Activated CD8-positive, alpha-beta memory T cell treated with anti-CD3 and anti-CD28 coated beads for 4 hours (primary cell): Measurements from ENCODE around the gene MTHFD1L.
"Not testable (repeated sequence)": the region's sequence is repeated elsewhere in the genome, so short reads cannot be mapped to it uniquely, and the experiment has no call there.

Experiments used
- DNase-seq, 2 donors: peaks; one replicate each; pipeline ENCODE4 v3.0.0-alpha.2; 2020; ENCODE audit warnings: low read depth in 2 of 2

MTHFD1L gene

GRCh38 chr6:151067684-151068596 is 202.4 kb downstream of the MTHFD1L start:
- no peak for DNase-seq

- no peak for DNase-seq
Observed at GRCh38 chr6:151068761-151069312, 203.3 kb downstream of the MTHFD1L start.

GRCh38 chr6:151069641-151070040 is 204.1 kb downstream of the MTHFD1L start:
- no peak for DNase-seq

- DNase-seq, result no peak
Observed at GRCh38 chr6:151070631-151071051, 205.1 kb downstream of the MTHFD1L start.

- DNase-seq, result no peak
Observed at GRCh38 chr6:151071295-151071694, 205.8 kb downstream of the MTHFD1L start.

GRCh38 chr6:151073146-151073545 is 207.6 kb downstream of the MTHFD1L start:
- no peak for DNase-seq

GRCh38 chr6:151073701-151074100 is 208.2 kb downstream of the MTHFD1L start:
- DNase-seq, result no peak

- DNase-seq, result no peak
Observed at GRCh38 chr6:151075005-151075404, 209.5 kb downstream of the MTHFD1L start.

GRCh38 chr6:151075527-151075926 is 210.0 kb downstream of the MTHFD1L start:
- DNase-seq, result no peak

- no peak for DNase-seq
Observed at GRCh38 chr6:151075930-151076555, 210.5 kb downstream of the MTHFD1L start.

- no peak for DNase-seq
Observed at GRCh38 chr6:151078655-151079054, 213.2 kb downstream of the MTHFD1L start.

GRCh38 chr6:151081656-151082055 is 216.2 kb downstream of the MTHFD1L start:
- no peak for DNase-seq

- DNase-seq, result no peak
Observed at GRCh38 chr6:151082079-151082478, 216.6 kb downstream of the MTHFD1L start.

GRCh38 chr6:151084275-151084674 is 218.8 kb downstream of the MTHFD1L start:
- no peak for DNase-seq

- DNase-seq, result not testable (repeated sequence)
Observed at GRCh38 chr6:151087055-151087454, 221.6 kb downstream of the MTHFD1L start.

GRCh38 chr6:151087861-151088598 is 222.5 kb downstream of the MTHFD1L start:
- DNase-seq, result no peak

- DNase-seq, result no peak
Observed at GRCh38 chr6:151088599-151088935, 223.1 kb downstream of the MTHFD1L start.

- DNase-seq, result no peak
Observed at GRCh38 chr6:151088963-151089362, 223.5 kb downstream of the MTHFD1L start.

GRCh38 chr6:151089978-151090377 is 224.5 kb downstream of the MTHFD1L start:
- DNase-seq, result no peak

- DNase-seq, result no peak
Observed at GRCh38 chr6:151091571-151091970, 226.1 kb downstream of the MTHFD1L start.

- no peak for DNase-seq
Observed at GRCh38 chr6:151092591-151092990, 227.1 kb downstream of the MTHFD1L start.

- no peak for DNase-seq
Observed at GRCh38 chr6:151093706-151094105, 228.2 kb downstream of the MTHFD1L start.
